HepG2 (cell line): ENCODE measurements around the gene FBXO41. TPM values are rescaled to one million over a fixed set of nuclear protein-coding genes. Genes with fewer than 3 reads are reported as not detected.
A peak's percentile ranks its signal among the peaks of the same experiment; 100 is the strongest.

Experiments
- MATR3 ChIP-seq: sonication (generic); formaldehyde crosslinking; IDR thresholded peaks from 2 replicates; pipeline ENCODE4 v1.4.0; 2020; ENCODE audit warnings: missing genetic modification reagents
- MBD4 ChIP-seq: IDR thresholded peaks from 2 replicates; pipeline ENCODE4 v1.6.1; 2012; ENCODE audit warnings: low read length, inconsistent platforms, borderline replicate concordance
- MED13 ChIP-seq: sonication (generic); formaldehyde crosslinking; IDR thresholded peaks from 2 replicates; pipeline ENCODE4 v1.5.0; 2020; ENCODE audit warnings: missing genetic modification reagents
- MEIS2 ChIP-seq: sonication (generic); formaldehyde crosslinking; IDR thresholded peaks from 2 replicates; pipeline ENCODE4 v1.9.0; 2021; ENCODE audit warnings: mild to moderate bottlenecking, missing genetic modification reagents
- MXD4 ChIP-seq: IDR thresholded peaks from 2 replicates; pipeline ENCODE4 v1.6.1; 2016; ENCODE audit warnings: mild to moderate bottlenecking, missing biosample characterization, missing genetic modification reagents
- NFE2L1 ChIP-seq: sonication (generic); formaldehyde crosslinking; IDR thresholded peaks from 2 replicates; pipeline ENCODE4 v1.4.0; 2020; ENCODE audit warnings: missing genetic modification reagents, mild to moderate bottlenecking, borderline replicate concordance
- RBAK ChIP-seq: sonication (generic); formaldehyde crosslinking; IDR thresholded peaks from 2 replicates; pipeline ENCODE4 v1.5.1; 2020; ENCODE audit warnings: mild to moderate bottlenecking, missing genetic modification reagents
- WIZ ChIP-seq: sonication (generic); formaldehyde crosslinking; IDR thresholded peaks from 2 replicates; pipeline ENCODE4 v1.5.1; 2020; ENCODE audit warnings: mild to moderate bottlenecking, missing genetic modification reagents
- ZBTB20 ChIP-seq: sonication (generic); formaldehyde crosslinking; IDR thresholded peaks from 2 replicates; pipeline ENCODE4 v1.8.1; 2023; ENCODE audit warnings: missing genetic modification reagents, low read depth, mild to moderate bottlenecking, borderline replicate concordance
- ZBTB38 ChIP-seq: sonication (generic); formaldehyde crosslinking; IDR thresholded peaks from 2 replicates; pipeline ENCODE4 v1.5.1; 2020; ENCODE audit warnings: mild to moderate bottlenecking, missing genetic modification reagents
- ZNF253 ChIP-seq: sonication (generic); formaldehyde crosslinking; IDR thresholded peaks from 2 replicates; pipeline ENCODE4 v1.8.0; 2022; ENCODE audit warnings: mild to moderate bottlenecking, missing genetic modification reagents, borderline replicate concordance
- ZNF501 ChIP-seq: sonication (generic); formaldehyde crosslinking; IDR thresholded peaks from 2 replicates; pipeline ENCODE4 v1.5.1; 2020; ENCODE audit warnings: mild to moderate bottlenecking, moderate library complexity, missing genetic modification reagents
- polyA plus RNA-seq, 8 experiments: library from polyadenylated mRNA; depleted of rRNA in 3 of 8; stranded (reverse) in 7 of 8; unstranded in 1 of 8; fragments of >200 nt; fragmentation: Illumina TruSeq in 4 of 8; extraction: Trizol in 4 of 8; gene quantifications; 2 replicates each; pipeline versions ENCODE4 v1.2.1 to v1.2.3, GENCODE V29; 2011 to 2016; ENCODE audit warnings: low read depth in 4 of 8, missing spikeins in 1 of 8, mixed read lengths in 1 of 8; ENCODE audit not compliant: insufficient read depth in 1 of 8
- total RNA-seq, 5 experiments: library from RNA; depleted of rRNA; stranded (reverse); fragments of >200 nt; fragmentation: Illumina TruSeq; extraction: Trizol; gene quantifications; 2 replicates each; pipeline ENCODE4 v1.2.3, GENCODE V29; 2016; ENCODE audit warnings: low read depth in 1 of 5
- TF ChIP-seq, protein P1 (sequence below): sonication (generic); formaldehyde crosslinking; IDR thresholded peaks from 2 replicates; pipeline ENCODE4 v1.5.0; 2020; ENCODE audit warnings: missing genetic modification reagents, mild to moderate bottlenecking, borderline replicate concordance

FBXO41 gene
- total and polyA plus RNA-seq, 2 of the 13 experiments (the other 11 are each of a cell fraction or from before 2014, with no cell fraction given) = 4.2 to 10.3 TPM

DNA sequence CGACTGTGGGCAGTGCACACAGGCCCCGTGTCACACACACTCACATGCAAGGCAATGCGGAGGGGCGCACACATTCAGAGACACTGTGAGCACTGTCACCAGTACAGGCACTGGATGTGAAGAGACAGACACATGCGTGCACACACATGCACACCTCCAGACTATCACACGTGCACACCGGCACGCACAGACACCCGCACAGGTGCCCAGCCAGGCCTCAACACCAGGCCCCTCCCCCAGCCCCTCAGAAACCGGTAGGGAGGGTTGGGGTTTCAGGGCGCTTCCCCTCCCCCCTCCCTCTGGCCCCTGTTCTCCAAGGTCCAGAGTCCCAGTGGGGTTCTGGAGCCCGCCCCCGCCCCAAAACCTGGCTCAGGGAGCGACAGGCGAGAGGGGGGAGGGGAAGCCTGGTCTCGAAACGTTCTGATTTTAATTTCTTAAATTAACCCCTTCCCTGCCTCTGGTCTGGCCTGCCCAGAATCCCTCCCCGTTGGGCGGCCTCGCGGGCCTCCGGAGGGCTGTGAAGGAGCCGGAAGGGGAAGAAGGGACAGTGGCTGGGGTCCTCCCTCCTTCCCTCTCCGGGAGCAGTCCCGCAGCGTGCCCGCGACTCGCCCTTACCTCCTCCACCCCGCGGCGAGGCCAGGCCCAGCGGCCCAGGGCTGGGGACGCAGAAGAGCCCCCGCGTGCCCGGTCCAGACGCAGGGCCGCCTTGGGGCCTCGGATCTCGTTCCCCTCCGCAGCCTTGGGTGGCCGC lies 558 bp downstream of the FBXO41 start (continued):
- no peak for TF ChIP-seq MED13 (CRISPR knock-in tag)
- TF ChIP-seq ZNF501 (CRISPR knock-in tag) = peak; percentile 37; the same call in 1 of the 2 replicates
- TF ChIP-seq, protein P1, sequence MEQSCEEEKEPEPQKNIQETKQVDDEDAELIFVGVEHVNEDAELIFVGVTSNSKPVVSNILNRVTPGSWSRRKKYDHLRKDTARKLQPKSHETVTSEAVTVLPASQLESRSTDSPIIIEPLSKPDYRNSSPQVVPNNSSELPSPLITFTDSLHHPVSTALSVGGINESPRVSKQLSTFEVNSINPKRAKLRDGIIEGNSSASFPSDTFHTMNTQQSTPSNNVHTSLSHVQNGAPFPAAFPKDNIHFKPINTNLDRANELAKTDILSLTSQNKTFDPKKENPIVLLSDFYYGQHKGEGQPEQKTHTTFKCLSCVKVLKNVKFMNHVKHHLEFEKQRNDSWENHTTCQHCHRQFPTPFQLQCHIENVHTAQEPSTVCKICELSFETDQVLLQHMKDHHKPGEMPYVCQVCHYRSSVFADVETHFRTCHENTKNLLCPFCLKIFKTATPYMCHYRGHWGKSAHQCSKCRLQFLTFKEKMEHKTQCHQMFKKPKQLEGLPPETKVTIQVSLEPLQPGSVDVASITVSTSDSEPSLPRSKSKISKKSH (CRISPR knock-in tag) = peak; percentile 83; the same call in 1 of the 2 replicates
- no peak for TF ChIP-seq ZBTB20 (CRISPR knock-in tag)
- peak; percentile 14; the same call in 1 of the 2 replicates for TF ChIP-seq WIZ (CRISPR knock-in tag)
- no peak; the same call in 1 of the 2 replicates for TF ChIP-seq MXD4 (CRISPR knock-in tag)
- TF ChIP-seq MEIS2 (CRISPR knock-in tag) = 0 out of 2 replicates have a peak, but pooled peaks have one; percentile 14
- no peak for TF ChIP-seq MBD4
- TF ChIP-seq ZBTB38 (CRISPR knock-in tag) = no peak
- 0 out of 2 replicates have a peak, but pooled peaks have one; percentile 12 for TF ChIP-seq ZNF253
- TF ChIP-seq RBAK = no peak
- no peak for TF ChIP-seq MATR3 (CRISPR knock-in tag)
- TF ChIP-seq NFE2L1 = peak; percentile 42; the same call in 1 of the 2 replicates
- TF ChIP-seq, all 625 proteins: peak for 106
